K562 (cell line): ENCODE data around the gene MPRIP. TPM values are rescaled to one million over a fixed set of nuclear protein-coding genes. Genes with fewer than 3 reads are reported as not detected.

Experiments used
- BRCA1 ChIP-seq, 2 experiments: fragments of 450-650 bp in 1 of 2; sonication (generic) in 1 of 2; formaldehyde crosslinking in 1 of 2; IDR thresholded peaks; 2 replicates each; pipeline versions ENCODE4 v1.5.0 to v1.6.1; 2017 to 2020; ENCODE audit warnings: mild to moderate bottlenecking in 1 of 2, missing genetic modification reagents in 1 of 2
- ZNF384 ChIP-seq: IDR thresholded peaks from 2 replicates; pipeline ENCODE4 v1.6.1; 2012; ENCODE audit warnings: low read depth, low read length, improper control_type of control experiment
- ZNF644 ChIP-seq: fragments of 200-800 bp; sonication (Bioruptor generic); IDR thresholded peaks from 2 replicates; pipeline ENCODE4 v1.6.1; 2016; ENCODE audit warnings: low read depth, missing genetic modification characterization, missing compliant biosample characterization
- polyA plus RNA-seq, 8 experiments: library from polyadenylated mRNA; depleted of rRNA in 4 of 8; stranded (reverse) in 5 of 8; unstranded in 3 of 8; fragments of >200 nt; fragmentation: Nextera tagmentation in 2 of 8; fragmentation: Illumina TruSeq in 1 of 8; extraction: Ambion mirVana in 2 of 8; extraction: Trizol in 1 of 8; gene quantifications; 2 replicates each; pipeline versions ENCODE4 v1.2.1 to v1.2.3, GENCODE V29; 2011 to 2014; ENCODE audit warnings: inconsistent platforms in 1 of 8, missing spikeins in 1 of 8
- total RNA-seq, 7 experiments: library from RNA; depleted of rRNA in 6 of 7; stranded (reverse); fragments of >200 nt in 6 of 7; fragmentation: Illumina TruSeq in 2 of 7; extraction: Trizol in 2 of 7; gene quantifications; 2 replicates each; pipeline versions ENCODE4 v1.2.1 to v1.2.3, GENCODE V29; 2011 to 2021; ENCODE audit warnings: low replicate concordance in 1 of 7
- TF ChIP-seq, protein P1 (sequence below): sonication (generic); formaldehyde crosslinking; IDR thresholded peaks from 2 replicates; pipeline ENCODE4 v1.8.0; 2022; ENCODE audit warnings: mild to moderate bottlenecking, missing genetic modification reagents
- TF ChIP-seq, protein P2 (sequence below), 2 experiments: fragments of 450-650 bp; conservative IDR thresholded peaks; 2 replicates each; pipeline ENCODE4 v1.6.1; 2017; ENCODE audit warnings: mild to moderate bottlenecking in 2 of 2, moderate library complexity in 2 of 2

MPRIP gene
- total and polyA plus RNA-seq, 9 of the 15 experiments (the other 6 are each of a cell fraction or from before 2014, with no cell fraction given), result 10.0 to 72.6 (median 30.1) TPM

DNA sequence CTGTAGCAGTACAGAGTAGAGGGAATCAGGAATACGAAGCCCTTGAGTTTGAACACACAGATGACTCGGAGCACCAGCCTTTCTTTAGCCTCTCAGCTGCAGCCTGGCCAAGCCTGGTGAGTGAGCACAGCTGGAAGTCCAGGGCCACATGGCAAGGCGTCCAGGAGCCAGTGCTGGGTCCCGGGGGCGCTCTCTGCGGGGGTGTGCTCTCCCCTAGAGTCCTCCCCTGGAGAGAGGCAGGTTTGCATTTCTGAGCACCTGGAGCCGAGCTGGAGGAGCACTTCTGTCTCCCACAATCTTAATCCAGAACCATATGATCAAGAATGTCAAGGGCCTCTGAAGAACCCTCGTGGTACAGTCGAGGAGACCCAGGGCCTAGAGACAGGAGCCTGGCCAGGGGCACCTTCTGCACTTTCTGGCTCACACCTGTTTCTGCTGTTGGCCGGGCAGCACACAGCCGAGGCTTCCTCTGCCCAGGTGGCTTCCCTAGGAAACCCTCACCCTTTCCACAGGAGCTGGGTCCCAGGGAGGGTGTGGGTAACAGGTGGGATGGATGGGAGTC is 85.6 kb downstream of the MPRIP start (continued):
- TF ChIP-seq, protein P1, sequence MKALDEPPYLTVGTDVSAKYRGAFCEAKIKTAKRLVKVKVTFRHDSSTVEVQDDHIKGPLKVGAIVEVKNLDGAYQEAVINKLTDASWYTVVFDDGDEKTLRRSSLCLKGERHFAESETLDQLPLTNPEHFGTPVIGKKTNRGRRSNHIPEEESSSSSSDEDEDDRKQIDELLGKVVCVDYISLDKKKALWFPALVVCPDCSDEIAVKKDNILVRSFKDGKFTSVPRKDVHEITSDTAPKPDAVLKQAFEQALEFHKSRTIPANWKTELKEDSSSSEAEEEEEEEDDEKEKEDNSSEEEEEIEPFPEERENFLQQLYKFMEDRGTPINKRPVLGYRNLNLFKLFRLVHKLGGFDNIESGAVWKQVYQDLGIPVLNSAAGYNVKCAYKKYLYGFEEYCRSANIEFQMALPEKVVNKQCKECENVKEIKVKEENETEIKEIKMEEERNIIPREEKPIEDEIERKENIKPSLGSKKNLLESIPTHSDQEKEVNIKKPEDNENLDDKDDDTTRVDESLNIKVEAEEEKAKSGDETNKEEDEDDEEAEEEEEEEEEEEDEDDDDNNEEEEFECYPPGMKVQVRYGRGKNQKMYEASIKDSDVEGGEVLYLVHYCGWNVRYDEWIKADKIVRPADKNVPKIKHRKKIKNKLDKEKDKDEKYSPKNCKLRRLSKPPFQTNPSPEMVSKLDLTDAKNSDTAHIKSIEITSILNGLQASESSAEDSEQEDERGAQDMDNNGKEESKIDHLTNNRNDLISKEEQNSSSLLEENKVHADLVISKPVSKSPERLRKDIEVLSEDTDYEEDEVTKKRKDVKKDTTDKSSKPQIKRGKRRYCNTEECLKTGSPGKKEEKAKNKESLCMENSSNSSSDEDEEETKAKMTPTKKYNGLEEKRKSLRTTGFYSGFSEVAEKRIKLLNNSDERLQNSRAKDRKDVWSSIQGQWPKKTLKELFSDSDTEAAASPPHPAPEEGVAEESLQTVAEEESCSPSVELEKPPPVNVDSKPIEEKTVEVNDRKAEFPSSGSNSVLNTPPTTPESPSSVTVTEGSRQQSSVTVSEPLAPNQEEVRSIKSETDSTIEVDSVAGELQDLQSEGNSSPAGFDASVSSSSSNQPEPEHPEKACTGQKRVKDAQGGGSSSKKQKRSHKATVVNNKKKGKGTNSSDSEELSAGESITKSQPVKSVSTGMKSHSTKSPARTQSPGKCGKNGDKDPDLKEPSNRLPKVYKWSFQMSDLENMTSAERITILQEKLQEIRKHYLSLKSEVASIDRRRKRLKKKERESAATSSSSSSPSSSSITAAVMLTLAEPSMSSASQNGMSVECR (CRISPR knock-in tag), result no peak
- TF ChIP-seq, protein P2, sequence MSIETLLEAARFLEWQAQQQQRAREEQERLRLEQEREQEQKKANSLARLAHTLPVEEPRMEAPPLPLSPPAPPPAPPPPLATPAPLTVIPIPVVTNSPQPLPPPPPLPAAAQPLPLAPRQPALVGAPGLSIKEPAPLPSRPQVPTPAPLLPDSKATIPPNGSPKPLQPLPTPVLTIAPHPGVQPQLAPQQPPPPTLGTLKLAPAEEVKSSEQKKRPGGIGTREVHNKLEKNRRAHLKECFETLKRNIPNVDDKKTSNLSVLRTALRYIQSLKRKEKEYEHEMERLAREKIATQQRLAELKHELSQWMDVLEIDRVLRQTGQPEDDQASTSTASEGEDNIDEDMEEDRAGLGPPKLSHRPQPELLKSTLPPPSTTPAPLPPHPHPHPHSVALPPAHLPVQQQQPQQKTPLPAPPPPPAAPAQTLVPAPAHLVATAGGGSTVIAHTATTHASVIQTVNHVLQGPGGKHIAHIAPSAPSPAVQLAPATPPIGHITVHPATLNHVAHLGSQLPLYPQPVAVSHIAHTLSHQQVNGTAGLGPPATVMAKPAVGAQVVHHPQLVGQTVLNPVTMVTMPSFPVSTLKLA (conservative IDR thresholded peaks at IDR 0.05), result no peak
- TF ChIP-seq ZNF644 (tag) (no peak), BRCA1 (IDR thresholded peaks at IDR 0.05) (no peak), BRCA1 (CRISPR knock-in tag; IDR thresholded peaks at IDR 0.05) (no peak), ZNF384 (no peak)
